ENCODE data around the gene LSM14A.

GRCh38 chr19:34259367-34260095 lies 87.2 kb downstream of the LSM14A start:
- TF ChIP-seq CTCF (IDR thresholded peaks at IDR 0.05) (no peak), TCF7 (CRISPR knock-in tag; IDR thresholded peaks at IDR 0.05; ENCODE audit: low read depth) (no peak), ELF4 (CRISPR knock-in tag; IDR thresholded peaks at IDR 0.05; ENCODE audit: low read depth) (no peak), IRF1 (CRISPR knock-in tag; IDR thresholded peaks at IDR 0.05) (no peak), SP1 (CRISPR knock-in tag; conservative IDR thresholded peaks at IDR 0.05) (no peak), ATF2 (CRISPR knock-in tag; IDR thresholded peaks at IDR 0.05; ENCODE audit: borderline replicate concordance, low read depth) (no peak), IRF2 (CRISPR knock-in tag; IDR thresholded peaks at IDR 0.05; ENCODE audit: borderline replicate concordance, low read depth) (no peak), USF2 (CRISPR knock-in tag; IDR thresholded peaks at IDR 0.05) (no peak)
- TF ChIP-seq, protein P1, sequence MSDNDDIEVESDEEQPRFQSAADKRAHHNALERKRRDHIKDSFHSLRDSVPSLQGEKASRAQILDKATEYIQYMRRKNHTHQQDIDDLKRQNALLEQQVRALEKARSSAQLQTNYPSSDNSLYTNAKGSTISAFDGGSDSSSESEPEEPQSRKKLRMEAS (CRISPR knock-in tag; IDR thresholded peaks at IDR 0.05): no peak
- TF ChIP-seq, protein P2, sequence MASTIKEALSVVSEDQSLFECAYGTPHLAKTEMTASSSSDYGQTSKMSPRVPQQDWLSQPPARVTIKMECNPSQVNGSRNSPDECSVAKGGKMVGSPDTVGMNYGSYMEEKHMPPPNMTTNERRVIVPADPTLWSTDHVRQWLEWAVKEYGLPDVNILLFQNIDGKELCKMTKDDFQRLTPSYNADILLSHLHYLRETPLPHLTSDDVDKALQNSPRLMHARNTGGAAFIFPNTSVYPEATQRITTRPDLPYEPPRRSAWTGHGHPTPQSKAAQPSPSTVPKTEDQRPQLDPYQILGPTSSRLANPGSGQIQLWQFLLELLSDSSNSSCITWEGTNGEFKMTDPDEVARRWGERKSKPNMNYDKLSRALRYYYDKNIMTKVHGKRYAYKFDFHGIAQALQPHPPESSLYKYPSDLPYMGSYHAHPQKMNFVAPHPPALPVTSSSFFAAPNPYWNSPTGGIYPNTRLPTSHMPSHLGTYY (CRISPR knock-in tag; IDR thresholded peaks at IDR 0.05): no peak
